ENCODE data around the gene EIF2B1.
"Not testable (repeated sequence)": the region's sequence is repeated elsewhere in the genome, so short reads cannot be mapped to it uniquely, and the experiment has no call there.

EIF2B1 gene

DNA sequence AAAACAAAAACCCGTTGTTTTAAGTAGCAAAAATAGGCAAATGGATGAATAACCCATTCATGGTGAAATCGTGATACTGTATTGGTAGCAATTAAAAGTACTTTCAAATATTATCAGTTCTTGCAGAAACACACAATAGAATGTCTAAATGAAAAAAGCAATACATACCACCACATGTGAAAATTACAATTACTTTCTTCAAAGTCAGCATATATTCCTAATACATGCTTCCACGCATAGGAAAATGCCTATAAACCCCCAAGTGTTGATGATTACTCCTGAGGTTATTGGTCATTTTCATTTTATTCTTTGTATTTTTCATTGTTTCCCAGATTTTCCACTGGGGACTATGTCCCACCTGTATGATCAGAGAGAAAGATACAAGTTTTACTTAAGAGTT, 16.3 kb downstream of the EIF2B1 start:
- DNase-seq = no peak

DNA sequence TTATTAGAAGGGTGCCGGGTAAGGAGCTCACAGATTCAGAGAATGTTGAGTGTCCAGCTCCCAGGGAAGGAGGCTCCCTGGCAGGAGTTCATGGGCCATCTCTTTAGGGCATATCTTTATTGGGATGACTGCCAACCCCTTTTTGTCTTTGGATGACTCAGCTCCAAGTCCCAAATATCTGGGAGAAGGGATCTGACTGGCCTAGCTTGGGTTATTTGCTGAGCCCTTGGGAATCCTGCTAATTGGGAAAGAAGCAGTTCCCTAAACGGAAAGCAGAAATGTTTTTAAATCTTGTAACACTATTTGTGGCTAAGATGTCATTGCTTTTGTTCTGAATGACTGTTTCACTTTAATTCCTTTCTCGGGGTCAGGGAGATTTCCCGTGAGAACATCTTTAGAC, 19.0 kb downstream of the EIF2B1 start:
- no peak for DNase-seq

DNA sequence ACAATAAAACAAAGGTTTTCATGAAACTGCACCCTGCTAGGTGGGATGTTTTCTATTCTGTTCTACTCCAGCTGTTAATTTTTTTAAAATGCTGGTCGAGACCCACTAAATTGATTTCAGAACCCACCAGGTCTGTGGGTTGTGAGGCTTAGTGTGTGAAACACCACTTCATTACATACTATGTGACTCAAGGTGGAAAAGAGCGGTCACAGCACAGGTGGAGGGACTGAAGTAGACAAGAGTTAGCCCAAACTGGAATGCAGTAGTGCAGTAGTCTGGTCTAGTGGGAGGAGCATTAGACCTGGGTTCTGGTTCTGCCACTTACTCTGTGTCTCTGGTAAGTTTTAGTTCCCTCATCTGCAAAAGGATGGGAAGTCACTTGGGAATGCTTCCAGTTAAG, 19.4 kb downstream of the EIF2B1 start:
- DNase-seq = no peak

DNA sequence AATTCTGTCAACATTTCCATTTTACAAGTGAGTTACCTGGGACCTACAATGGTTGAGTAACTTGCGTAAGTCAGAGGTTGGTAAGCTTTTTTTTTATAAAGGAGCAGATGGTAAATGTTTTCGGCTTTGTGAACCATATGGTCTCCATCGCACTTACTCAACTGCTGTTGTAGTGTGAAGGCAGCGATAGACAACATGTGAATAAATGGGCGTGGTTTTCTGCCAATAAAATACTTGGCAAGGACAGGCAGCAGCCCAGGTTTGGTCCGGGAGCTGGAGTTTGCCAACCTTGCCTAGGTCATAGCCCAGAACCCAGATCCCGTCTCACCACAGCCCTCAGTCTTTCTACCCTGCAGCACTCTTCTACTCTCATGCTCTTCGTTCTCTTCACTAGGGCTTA, 25.3 kb downstream of the EIF2B1 start:
- no peak for DNase-seq

DNA sequence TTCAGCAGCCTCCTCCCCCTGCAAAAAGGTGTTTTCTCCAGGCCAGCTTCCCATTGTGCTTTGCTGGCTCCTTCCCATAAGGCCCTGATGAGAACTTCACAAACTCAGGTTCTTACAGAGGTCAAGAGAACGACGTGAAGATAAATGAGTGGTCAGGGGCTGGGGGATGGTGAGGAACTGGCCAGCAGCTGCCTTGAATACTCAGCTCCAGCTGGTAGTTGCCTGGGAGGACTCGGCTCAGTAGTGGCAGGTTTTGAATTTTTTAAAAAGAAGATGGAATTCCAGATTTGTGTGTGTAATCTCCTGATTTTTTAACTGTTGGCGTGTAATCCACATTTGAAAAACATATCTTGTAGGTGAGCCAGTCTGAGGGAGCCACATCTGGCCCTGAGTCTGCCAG, 25.7 kb downstream of the EIF2B1 start:
- DNase-seq = no peak

DNA sequence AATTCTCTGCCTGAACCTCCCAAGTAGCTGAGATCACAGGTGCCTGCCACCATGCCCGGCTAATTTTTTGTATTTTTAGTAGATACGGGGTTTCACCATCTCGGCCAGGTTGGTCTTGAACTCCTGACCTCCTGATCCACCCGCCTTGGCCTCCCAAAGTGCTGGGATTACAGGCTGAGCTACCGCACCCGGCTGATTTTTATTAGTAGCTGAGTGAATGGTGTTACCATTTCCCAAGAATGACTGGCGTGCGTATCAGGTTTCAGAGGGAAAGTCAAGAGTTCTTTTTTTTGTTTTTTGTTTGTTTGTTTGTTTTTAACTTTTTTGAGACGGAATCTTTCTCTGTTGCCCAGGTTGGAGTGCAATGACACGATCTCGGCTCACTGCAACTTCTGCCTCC, 30.0 kb downstream of the EIF2B1 start:
- not testable (repeated sequence) for DNase-seq

DNA sequence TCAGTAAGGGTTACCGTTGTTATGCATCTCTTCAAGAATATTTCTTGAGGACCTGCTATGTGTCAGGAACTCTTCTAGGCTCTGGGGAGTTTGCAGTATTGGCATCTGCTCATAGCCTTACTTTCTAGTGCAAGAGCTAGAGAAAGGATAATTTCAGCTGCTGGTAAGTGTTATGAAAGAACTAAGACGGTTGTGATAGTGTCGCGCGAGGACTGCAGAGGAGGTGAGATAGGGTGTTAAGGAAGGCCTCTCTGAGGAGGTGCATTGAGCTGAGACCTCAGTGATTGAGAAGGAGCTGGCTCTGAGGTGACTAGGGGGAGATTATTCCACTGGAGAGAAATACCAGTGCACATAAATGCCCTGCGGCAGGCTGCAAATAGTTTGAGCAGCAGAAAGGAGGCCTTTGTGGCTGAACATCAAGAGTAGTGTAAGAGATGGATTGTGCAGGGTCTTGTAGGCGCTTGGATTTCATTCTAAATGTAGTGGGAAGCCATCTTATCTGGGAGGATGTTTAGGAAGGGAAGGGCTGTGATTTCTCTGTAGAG, 30.8 kb downstream of the EIF2B1 start:
- no peak for DNase-seq

DNA sequence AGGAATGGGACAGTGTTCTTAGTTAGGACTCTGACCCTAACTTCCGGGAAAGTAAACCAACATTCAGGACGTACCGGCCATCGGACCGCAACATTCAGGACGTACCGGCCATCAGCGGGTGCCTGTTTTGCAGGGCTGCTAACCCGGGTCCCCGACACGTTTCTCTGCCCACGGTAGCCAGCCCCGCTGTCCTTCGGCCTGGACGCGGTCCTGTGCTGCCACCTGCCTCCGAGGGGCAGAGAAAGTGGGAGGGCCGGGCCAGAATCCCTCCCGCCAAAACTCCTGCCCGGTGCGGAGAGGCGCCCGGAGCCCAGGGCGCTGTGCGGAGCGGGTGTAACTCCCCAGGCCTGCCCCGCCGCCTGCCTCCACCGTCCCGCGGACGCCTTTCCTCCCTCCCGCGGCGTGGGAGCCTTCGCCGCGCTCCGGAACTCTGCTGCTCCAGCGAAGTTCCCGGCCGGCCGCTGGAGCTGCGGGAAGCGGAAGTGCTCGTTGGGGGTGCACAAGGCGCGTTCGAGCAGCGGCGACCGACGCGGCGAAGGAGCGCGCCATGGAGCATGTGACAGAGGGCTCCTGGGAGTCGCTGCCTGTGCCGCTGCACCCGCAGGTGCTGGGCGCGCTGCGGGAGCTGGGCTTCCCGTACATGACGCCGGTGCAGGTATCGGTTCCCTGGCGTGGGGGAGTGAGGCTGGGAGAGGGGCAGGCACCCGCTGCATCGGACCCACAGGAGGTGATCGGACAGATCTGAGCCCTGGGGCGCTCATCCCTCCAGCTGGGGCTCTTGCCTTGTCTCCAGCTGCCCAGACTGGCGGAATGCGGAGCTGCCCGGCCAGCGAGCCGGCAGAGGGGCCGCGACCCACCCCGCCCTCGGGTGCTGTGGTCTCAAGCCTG, 31.6 kb downstream of the EIF2B1 start, which contains the start of gene DDX55:
Gene DDX55, plus strand, starts transcription at position 498 of the 888 bp plus-strand sequence. Its CDS starts 50 bp downstream, at position 548.
- DNase-seq = peak; percentile 86

DNA sequence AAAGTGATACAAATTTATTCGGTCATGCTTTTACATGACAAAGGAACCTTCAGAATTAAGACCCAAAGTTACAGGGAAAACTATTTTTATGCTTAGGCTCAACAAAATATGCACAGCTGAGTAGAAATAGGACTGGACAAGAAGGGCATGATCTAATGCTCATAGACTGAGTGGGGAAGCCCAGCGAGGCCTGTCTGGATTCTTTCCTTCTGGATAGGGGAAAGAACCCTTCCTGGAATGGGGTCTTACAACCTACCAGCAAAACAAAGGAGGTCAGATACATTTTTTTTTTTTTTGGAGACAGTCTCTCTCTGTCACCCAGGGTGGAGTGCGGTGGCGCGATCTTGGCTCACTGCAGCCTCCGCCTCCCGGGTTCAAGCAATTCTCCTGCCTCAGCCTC, 33.8 kb downstream of the EIF2B1 start:
- DNase-seq = no peak

DNA sequence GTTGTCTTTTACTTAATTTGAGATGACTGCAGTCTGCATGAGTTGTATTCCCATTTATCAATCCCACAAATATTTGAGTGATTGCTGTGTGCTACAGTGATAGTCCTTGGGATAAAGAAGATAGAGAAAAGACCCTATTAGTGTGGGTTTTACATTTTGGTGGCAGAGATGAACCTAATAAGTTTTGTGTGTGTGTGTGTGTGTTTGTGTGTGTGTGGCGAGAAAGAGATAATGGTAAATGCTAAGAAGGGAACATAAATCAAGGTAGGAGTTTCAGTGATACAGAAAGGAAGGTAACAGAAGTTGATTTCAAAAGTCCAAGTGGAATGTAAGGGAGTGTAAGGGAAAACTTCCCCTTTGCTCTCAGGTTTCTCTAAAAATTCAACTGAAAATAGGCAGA, 34.2 kb downstream of the EIF2B1 start:
- DNase-seq = no peak

DNA sequence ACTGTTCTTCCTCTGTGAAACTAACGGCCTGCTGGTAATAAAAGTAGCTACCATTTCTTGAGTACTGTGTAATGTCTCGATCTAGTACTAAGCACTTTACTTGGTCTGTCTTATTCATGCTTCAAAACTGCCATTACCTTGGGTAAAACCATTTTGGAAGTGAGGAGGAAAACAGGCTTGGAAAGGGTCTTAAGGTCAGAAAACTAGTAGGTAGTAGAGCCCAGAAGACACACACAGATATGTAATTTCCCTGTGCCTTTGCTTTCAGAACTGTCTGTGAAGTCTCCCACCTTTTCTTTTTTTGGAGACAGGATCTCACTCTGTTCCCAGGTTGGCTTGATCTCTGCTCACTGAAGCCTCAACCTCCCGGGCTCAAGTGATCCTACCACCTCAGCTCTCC, 35.0 kb downstream of the EIF2B1 start:
- no peak for DNase-seq

DNA sequence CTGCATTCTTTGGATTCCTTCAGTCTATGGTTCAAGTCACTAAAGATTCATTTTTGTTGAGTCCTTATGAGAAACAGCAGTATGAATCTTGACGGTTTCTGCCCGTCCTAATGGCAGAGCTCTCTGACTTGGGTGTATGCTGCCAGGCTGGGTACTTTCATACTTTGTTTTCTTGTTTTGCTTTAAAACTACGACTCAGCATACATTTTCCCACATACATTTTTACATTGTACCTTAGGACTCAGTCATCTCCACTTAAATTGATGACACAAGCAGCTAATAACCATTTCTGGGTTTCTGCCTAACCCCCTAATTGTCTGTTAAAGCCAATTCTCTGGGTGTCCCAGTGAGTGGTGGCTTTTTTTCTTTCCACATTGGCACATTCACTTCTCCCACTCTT, 36.4 kb downstream of the EIF2B1 start:
- no peak for DNase-seq

DNA sequence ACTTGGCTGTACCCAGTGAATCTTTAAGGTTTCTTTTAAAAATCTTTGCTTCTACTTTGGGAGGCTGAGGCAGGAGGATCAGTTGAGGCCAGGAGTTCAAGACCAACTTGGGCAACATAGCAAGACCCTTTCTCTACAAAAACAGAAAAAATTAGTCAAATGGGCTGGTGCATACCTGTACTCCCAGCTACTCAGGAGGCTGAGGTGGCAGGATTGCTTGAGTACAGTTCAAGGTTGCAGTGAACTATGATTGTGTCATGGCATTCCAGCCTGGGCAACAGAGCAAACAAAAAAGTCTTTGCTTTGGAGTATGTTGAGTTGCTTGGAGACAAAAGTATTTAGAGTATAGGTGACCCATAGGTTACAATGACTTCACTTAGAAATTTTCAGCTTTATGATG, 37.8 kb downstream of the EIF2B1 start:
- no peak for DNase-seq

DNA sequence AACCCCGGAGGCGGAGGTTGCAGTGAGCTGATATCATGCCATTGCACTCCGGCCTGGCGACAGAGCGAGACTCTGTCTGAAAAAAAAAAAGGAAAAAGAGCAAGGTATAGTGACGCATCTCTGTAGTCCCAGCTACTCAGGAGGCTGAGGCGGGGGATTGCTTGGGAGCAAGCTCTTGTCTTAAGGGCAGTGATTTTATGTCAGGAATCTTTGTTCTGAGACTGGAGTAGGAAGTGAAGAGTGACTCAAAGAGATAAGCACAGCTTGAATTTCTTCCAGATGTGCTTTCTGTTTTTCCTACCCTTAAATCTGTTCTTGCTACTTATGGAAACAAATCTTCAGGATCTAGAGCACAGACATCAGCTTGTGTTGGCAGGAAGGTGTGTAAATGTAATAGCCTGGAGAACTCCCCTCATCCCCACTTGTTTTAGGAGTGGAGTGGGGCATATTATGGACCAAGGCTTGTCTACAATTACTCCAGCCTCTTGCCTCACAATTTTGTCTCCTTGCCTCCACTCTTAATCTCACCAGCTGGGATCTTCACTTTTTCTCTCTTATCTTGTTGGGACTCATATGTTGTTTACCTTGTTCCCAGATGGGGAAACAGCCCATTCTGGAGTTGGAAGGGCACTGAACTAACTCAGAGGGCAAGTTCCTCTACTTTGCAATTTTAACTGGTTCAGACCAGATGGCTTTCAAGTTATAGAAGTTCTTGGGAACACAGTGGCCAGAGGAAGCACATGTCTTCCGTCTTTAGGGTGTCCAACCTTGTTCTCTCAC, 41.6 kb downstream of the EIF2B1 start:
- DNase-seq = no peak

DNA sequence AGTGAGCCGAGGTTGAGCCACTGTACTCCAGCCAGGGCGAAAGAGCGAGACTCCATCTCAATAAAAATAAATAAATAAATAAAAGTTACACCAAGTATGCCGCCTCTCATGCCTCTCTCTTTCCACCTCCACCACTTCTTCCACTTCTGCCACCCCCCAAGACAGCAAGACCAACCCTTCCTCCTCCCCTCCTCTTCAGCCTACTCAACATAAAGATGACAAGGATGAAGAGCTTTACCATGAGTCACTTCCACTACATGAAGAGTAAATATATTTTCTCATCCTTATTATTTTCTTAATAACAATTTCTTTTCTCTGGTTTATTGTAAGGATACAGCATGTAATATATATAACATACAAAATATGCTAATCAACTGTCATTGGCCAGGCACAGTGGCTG, 52.7 kb downstream of the EIF2B1 start:
- DNase-seq = no peak

DNA sequence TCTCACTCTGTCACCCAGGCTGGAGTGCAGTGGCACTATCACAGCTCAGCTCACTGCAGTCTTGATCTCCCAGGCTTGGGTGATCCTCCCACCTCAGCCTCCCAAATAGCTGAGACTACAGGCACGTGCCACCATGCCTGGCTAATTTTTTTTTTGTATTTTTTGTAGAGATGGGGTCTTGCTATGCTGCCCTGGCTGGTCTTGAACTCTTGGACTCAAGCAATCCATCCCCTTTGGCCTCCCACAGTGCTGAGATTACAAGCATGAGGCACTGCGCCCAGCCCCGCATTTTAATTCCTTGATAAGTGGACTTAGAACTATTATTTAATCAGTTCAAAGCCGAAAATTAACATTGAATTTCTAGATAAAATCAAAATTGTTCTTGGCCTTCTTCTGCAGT, 54.7 kb downstream of the EIF2B1 start:
- not testable (repeated sequence) for DNase-seq

DNA sequence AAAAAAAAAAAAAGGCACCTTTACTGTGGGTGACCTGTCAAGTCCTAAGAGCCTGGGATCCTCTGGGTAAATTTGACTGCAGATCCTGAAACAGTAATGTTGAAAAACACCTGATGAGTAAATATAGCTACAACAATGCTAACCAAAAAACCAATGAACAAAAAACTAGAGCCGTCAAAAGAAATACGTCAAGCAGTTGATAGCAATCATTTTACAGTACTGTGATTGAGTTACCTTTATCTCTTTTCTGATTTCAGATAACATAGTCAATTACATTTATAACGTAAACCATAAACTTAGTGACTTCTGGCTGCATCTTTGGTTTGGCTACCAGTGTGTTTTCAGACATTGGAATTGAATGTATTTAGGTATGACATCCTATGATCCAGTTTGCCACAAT, 55.2 kb downstream of the EIF2B1 start:
- no peak for DNase-seq

DNA sequence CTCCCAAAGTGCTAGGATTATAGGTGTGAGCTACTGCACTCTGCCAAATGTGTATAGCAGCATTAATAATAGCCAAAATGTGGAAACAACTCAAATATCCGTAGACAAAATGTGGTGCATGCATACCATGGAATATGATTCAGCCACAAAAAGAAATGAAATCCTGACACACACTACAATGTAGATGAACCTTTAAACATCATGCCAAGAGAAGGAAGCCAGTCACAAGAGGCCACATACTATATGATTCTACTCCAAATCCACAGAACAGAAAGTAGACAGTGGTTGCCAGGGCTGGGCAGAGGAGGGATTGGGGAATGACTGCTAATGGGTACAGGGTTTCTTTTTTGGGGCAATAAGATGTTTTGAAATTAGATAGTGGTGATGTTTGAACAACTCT, 56.9 kb downstream of the EIF2B1 start:
- DNase-seq = no peak

DNA sequence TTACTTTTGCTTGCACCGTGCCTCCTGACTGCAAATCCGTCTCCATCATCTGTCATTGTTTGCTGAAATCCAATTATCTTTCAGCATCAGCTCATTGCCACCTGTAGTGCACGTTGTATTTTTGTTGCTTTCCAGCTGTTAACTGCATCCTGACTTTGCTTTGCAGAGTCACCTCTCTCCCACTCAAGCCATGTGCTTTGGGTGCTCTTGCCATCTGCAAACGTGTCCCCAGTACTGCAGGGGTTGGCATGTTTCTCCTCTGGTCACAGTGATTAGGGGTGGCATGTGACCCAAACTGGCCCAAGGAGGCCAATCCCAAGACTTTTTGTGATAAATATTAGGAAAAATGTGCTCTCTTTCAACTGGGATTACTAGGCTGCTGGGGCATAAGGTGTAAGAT, 59.6 kb downstream of the EIF2B1 start:
- no peak for DNase-seq

DNA sequence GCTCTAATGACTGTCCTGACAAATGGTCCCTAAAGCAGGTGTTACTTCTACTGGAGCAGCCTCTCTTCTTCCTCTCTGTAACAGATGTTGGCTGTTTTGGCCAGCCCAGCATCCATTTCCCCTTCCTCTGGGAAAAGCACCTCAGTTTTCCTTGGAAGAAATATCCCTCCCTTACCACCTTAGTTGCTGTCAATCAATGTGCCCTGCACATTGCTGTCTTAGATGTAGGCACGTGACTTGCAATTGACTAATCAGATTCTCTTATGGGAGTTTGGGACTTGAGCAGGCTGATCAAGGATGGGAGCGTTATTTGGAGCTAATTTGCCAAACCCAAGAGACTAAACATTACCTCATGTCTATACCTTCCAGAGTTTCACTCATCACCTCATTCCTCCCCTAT, 61.1 kb downstream of the EIF2B1 start:
- no peak for DNase-seq

DNA sequence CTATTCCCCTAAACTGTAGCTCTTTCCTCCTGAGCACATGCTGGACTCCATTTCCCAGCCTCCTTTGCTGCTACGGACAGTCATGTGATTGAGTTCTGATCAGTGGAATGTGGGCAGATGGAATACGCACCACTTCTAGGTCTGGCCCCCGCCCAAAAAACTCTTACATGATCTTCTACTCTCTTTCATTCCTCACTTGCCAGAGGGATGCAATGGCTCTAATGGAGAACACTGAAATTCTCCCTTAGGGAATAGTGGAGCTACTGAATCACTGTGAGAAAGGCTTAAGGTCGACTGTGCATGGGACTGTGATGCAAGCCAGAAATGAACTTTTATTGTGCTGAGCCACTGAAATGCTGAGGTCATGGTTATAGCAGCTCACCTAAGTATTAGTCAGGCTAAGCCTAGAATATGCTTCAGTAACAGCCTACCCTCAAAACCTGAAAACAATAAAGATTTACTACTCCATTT, 62.1 kb downstream of the EIF2B1 start:
- DNase-seq = no peak
